Right lobe of liver (tissue), 4 donors: ENCODE measurements around the gene COL5A1.

Source experiments
- CTCF ChIP-seq, 4 donors: fragments of 200-600 bp in 3 of 4; fragments of 450-650 bp in 1 of 4; IDR thresholded peaks; one replicate each; pipeline versions ENCODE4 v1.5.1 to v1.8.0; 2016 to 2022; ENCODE audit warnings: antibody characterized with exemption in 4 of 4, mild to moderate bottlenecking in 2 of 4
- POLR2A ChIP-seq: fragments of 450-650 bp; IDR thresholded peaks from one replicate; pipeline ENCODE4 v1.6.1; 2017; ENCODE audit warnings: antibody characterized with exemption, mild to moderate bottlenecking
- donor health status: DM: no; HTN: no; CAD: no.
- donor health status: DM: no; HTN: no; CAD: no.
- donor health status: DM: no; HTN: yes; CAD: no.

DNA sequence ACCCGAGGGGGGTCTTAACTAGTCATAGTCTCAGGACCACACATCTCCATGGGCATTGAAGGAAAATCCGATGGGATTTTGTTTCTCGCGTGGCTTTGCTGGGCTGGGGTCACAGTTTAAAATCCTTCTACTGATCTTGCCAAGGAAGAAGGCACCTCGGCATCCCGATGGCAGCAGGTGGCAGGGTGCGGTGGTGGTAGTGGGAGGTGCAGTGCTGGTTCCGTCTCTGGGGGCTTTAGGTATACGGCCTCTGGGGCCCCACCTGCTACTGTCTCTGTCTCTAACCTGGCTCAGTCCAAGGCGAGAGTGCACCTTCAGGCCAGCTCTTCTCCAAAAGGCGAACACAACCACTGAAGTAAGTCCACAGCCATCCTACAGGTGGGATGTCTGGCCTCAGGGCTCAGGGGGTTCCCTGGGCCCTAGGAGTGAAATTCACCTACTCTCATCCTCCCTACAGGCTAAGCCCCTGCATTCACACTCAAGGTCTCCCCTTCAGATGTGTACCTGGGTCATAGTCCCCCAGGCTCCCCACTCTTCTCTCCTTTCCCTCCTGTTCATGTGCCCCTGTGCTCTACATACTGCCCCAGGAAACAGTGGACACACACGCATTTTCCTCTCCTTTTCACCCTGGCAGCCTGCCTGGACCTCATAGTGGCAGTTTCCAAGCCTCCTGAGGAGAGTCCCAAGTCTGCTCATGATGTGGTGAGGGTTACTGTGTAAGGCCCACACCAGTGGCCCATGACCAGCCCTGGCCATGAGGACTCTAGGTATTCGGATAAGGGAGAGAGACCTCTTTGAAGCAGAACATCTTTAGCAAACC, 238.3 kb downstream of the COL5A1 start:
- TF ChIP-seq CTCF (IDR thresholded peaks at IDR 0.05) (no peak), POLR2A (no peak)
